GM11168 (cell line): Measurements from ENCODE around the gene CDKN1C.

Source experiments
- in situ Hi-C: fragments of 300-500 bp; cut with MboI; formaldehyde crosslinking; loops from one replicate; pipeline ENCODE4 v1.12.0; 2022; ENCODE audit warnings: low sequenced_read_pairs; ENCODE audit not compliant: unreplicated experiment

Gene CDKN1C

DNA sequence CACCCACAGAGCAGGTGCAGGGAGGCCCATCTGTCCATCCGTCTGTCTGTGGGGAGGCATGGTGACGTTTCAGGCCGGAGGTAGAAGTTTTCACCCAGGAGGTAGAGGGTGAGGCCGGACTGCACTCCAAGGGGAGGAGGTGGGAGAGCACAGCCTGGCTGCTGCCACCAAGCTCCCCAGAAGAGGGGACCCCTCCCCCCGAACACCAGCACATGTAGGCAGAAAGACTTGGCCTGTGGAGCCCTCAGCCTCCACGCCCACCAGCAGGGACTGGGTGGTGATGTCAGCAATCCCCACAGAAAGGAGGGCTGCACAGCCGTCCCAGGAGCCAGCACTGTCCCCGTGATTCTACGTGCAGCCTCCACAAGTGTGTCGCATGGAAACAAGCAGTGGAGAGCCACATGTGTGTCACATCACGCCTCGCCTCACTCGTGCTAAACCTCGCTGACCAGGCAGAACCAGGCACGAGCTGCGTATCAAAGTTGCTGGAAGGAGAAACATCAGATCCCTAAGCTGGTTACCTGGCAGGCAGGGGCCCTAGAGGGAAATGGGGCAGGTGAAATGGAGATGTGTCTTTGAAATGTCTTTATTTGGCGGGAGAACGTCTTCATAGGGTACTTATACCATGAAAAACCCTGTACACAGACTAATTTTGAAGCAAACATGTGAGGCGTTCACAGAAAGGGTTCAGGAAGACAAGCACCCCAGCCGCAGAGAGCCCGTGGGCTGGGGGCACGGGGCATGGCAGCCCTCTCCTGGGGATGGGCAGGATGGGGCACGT, 49.1 kb downstream of the CDKN1C start:
- in situ Hi-C loops = no loop called here

GRCh38 chr11:2835751-2836150, 49.8 kb downstream of the CDKN1C start:
- in situ Hi-C loops = no loop called here

DNA sequence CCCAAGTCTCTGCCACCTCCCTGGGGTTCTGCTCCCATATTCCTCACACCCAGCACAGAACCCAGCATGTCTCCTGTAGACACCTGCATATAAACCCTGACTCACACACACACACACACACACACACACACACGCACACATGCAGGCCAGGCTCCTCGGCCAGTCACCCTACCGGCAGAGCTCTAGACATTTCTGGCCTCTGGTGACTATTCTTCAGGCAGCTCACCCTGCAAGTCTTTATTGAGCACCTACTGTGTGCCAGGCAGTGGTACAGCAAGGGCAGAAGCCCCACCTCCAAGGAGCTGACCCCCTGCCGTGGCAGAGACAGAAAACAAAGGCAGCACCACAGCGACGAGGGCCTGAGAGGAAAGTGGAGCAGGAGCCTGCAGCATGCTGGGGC, 50.3 kb downstream of the CDKN1C start:
- in situ Hi-C loops = no loop called here

DNA sequence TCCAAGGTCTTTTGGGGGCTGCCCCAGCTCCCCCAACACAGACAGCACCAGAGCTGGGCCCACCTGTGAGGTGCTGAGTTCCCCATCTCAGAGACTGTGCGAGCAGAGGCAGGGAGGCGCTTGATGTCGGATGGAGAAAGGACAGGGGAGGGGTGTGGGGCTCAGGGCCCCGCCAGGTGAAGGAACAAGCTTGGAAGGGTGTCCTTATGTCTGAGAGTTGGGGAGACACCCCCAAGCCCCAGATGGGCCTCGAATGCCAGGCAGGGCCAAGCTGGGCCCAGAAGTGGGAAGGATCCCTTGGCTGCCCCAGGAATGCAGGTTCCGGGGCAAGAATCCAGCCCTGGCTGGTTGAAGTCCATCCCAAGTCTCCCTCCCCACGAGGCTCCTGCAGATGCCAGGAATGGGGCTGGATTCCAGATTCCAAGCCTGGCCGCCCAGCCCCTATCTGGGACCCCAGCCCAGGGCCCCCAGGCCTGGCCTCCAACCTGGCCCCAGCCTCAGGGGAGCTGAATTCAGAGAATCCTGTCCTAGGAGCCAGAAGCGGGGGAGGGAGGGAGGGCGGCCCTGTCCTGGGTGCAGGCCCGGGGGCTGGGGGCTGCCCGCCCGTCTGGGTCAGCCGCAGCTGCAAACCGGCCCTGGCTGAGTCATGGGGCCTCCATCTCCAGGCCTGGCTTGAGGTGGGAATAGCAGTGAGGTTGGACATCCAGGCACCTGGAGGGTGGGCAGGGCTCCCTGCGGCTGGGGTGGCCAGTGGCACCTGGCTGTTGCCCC, 50.9 kb downstream of the CDKN1C start:
- in situ Hi-C loops = no loop called here

GRCh38 chr11:2833716-2834502, 51.7 kb downstream of the CDKN1C start:
- in situ Hi-C loops = no loop called here
